HG03571 (cell line): Measurements from ENCODE around the gene ABCG1.

Experiments
- ATAC-seq: cut with Tn5 transposase; IDR thresholded peaks from one replicate; pipeline ENCODE4 v1.9.1; 2021; ENCODE audit not compliant: unreplicated experiment

The ABCG1 gene

GRCh38 chr21:42250422-42251403, 31.8 kb downstream of the ABCG1 start:
- no peak for ATAC-seq

- no peak for ATAC-seq
Observed at GRCh38 chr21:42251654-42252324, 32.8 kb downstream of the ABCG1 start.

GRCh38 chr21:42252325-42252654, 33.4 kb downstream of the ABCG1 start:
- no peak for ATAC-seq

- no peak for ATAC-seq
Observed at GRCh38 chr21:42252778-42253340, 33.9 kb downstream of the ABCG1 start.

- ATAC-seq: no peak
Observed at GRCh38 chr21:42253466-42253865, 34.5 kb downstream of the ABCG1 start.

GRCh38 chr21:42254083-42254482, 35.1 kb downstream of the ABCG1 start:
- ATAC-seq: no peak

GRCh38 chr21:42254651-42255601, 36.0 kb downstream of the ABCG1 start:
- no peak for ATAC-seq

GRCh38 chr21:42255825-42256224, 36.9 kb downstream of the ABCG1 start:
- no peak for ATAC-seq

GRCh38 chr21:42256316-42256715, 37.4 kb downstream of the ABCG1 start:
- no peak for ATAC-seq

- ATAC-seq: no peak
Observed at GRCh38 chr21:42257091-42257765, 38.3 kb downstream of the ABCG1 start.

GRCh38 chr21:42258150-42258884, 39.4 kb downstream of the ABCG1 start:
- no peak for ATAC-seq

GRCh38 chr21:42258885-42259407, 40.0 kb downstream of the ABCG1 start:
- no peak for ATAC-seq

- ATAC-seq: no peak
Observed at GRCh38 chr21:42260121-42260520, 41.2 kb downstream of the ABCG1 start.

GRCh38 chr21:42261829-42262200, 42.9 kb downstream of the ABCG1 start:
- no peak for ATAC-seq

- no peak for ATAC-seq
Observed at GRCh38 chr21:42262831-42263231, 43.9 kb downstream of the ABCG1 start.

GRCh38 chr21:42263591-42264131, 44.7 kb downstream of the ABCG1 start:
- ATAC-seq: no peak

GRCh38 chr21:42264245-42265195, 45.6 kb downstream of the ABCG1 start:
- ATAC-seq: no peak

- ATAC-seq: no peak
Observed at GRCh38 chr21:42265231-42265812, 46.4 kb downstream of the ABCG1 start.
